Subcutaneous adipose tissue (tissue), 4 donors: ENCODE measurements around the gene ABTB2. TPM values are rescaled to one million over a fixed set of nuclear protein-coding genes. Genes with fewer than 3 reads are reported as not detected.

Experiments
- total RNA-seq, 4 donors: library from RNA; depleted of rRNA; stranded (reverse); fragments of >200 nt; gene quantifications; one replicate each; pipeline ENCODE4 v1.1.0, GENCODE V29; 2016
- TF ChIP-seq, protein P1 (sequence below): fragments of 450-650 bp; IDR thresholded peaks from one replicate; pipeline ENCODE4 v1.5.1; 2016; ENCODE audit warnings: low read depth, mild to moderate bottlenecking, control low read depth, antibody characterized with exemption, moderate library complexity

Gene ABTB2
- total RNA-seq, 4 donors from 2014 or later: 0.88 to 1.9 (median 1.0) TPM

DNA sequence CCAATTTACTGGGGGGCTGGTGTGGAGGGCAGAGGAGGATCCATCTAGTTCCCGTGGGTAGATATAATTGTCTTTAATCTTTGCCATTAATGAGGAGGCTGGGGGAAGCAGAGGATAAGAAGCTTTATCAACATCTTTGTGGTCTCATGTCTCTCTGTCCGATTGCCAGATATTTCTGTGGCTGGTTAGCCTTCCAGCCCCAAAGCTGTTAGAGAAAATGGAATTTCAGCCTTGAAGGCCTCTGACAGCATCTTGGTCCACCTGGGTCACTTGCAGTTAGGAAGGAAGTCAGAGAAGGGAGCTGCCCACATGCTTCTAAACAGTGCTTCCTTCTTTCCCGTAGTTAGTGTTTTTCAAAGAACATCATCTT lies 56.9 kb downstream of the ABTB2 start:
- TF ChIP-seq, protein P1, sequence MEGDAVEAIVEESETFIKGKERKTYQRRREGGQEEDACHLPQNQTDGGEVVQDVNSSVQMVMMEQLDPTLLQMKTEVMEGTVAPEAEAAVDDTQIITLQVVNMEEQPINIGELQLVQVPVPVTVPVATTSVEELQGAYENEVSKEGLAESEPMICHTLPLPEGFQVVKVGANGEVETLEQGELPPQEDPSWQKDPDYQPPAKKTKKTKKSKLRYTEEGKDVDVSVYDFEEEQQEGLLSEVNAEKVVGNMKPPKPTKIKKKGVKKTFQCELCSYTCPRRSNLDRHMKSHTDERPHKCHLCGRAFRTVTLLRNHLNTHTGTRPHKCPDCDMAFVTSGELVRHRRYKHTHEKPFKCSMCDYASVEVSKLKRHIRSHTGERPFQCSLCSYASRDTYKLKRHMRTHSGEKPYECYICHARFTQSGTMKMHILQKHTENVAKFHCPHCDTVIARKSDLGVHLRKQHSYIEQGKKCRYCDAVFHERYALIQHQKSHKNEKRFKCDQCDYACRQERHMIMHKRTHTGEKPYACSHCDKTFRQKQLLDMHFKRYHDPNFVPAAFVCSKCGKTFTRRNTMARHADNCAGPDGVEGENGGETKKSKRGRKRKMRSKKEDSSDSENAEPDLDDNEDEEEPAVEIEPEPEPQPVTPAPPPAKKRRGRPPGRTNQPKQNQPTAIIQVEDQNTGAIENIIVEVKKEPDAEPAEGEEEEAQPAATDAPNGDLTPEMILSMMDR: no peak

- TF ChIP-seq, protein P1: no peak
These were observed 57.5 kb downstream of the ABTB2 start for GRCh38 chr11:34300026-34300925.

DNA sequence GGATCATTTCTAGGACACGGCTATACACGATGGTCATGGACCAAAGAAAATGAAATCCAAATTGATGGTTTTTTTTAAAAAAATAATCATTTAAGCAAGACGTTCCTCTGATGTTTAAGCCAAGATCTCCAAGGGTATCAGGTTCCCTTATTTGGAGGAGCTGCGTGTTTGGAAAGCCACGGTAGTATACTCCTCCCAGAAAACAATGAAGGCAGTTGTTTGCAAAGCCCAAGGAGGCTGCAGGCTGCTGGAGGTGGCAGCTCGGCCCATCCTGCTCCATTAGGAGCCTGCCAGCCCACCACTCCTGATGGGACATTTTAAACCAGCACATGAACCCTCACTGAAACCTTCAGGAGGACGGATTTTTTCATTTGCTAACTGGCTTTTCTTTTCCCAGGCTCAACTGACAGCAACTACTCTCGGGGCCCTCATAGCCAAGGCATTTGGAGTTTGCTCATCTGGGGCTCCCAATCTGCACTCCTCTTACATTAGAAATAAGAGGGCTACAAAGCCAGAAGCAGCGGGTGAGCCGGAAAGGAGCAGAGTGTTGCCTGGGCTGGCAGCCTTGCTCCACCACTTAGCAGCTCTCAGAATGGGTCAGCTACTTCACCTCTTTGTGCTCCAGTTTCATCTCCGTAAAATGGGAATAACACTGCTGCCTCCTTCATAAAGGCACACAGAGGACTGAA lies 58.4 kb downstream of the ABTB2 start:
- TF ChIP-seq, protein P1: no peak

DNA sequence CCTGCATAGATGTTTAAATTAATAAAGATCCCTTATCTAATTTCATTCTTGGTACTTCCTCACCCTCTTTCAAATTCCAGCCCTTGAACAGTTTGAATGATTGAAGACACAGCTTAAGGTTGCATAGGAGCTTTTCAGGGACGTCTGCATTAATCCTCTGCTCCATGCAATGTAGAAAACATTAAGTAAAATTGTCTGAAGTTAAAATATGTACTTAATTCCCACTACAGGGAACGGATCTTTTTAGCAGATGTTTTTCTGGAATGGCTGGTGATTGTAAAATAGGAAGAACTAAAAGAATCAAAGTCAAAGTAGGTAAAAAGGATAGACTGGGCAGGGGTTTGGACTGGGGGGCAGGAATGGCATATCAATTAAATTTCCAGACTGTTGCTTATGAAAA lies 58.9 kb downstream of the ABTB2 start:
- TF ChIP-seq, protein P1: no peak

DNA sequence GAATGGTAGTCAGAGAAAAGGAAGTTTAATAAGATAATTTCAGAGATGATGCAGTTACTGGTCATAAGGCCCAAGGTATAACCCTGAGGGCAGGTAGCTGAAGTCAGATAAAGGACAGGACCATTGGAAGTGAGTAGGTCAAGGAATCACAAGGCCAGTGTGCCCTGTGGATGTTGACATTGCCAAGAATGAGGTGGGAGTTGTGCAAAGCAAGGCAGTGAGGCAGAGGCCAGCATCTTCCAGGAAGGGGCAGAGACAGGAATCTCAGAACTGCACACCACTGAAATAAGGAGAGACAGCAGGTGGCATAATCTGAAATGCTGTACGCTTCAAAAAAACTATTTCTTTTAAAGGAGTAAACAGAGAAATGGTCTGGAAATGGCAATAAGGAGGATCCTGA lies 61.4 kb downstream of the ABTB2 start:
- TF ChIP-seq, protein P1: no peak

- TF ChIP-seq, protein P1: no peak
These were observed 65.3 kb downstream of the ABTB2 start for GRCh38 chr11:34292546-34292945.

GRCh38 chr11:34292111-34292510 lies 65.7 kb downstream of the ABTB2 start:
- TF ChIP-seq, protein P1: no peak
